ENCODE results near the gene GRID2. TPM values are rescaled to one million over a fixed set of nuclear protein-coding genes. Genes with fewer than 3 reads are reported as not detected.
"Not testable (repeated sequence)": the region's sequence is repeated elsewhere in the genome, so short reads cannot be mapped to it uniquely, and the experiment has no call there.

GRID2 gene
- polyA plus RNA-seq, 1 donor, result 0.57 TPM

GRCh38 chr4:92346289-92346688 is 42.5 kb downstream of the GRID2 start:
- 100% methylated on average over 1 of the region's 3 CpGs for WGBS (ENCODE audit: insufficient coverage, low lambda C conversion rate)
- no peak overlapping the region for H3K4me3 ChIP-seq (ENCODE audit: low read length)

GRCh38 chr4:92357966-92358365 is 54.2 kb downstream of the GRID2 start:
- H3K36me3 ChIP-seq (ENCODE audit: control insufficient read depth, insufficient read depth, low read length), result no peaks in the 10 kb centered on the region
- no CpG with 5 or more reads among the region's 2 CpGs for WGBS (ENCODE audit: insufficient coverage, low lambda C conversion rate)
- H3K27me3 ChIP-seq (ENCODE audit: control insufficient read depth, insufficient read depth, low read length), result peaks cover 3% of the 10 kb centered on the region

More at GRCh38 chr4:92346289-92346688, 42.5 kb downstream of the GRID2 start:
- H3K27me3 ChIP-seq (ENCODE audit: control insufficient read depth, insufficient read depth, low read length), result no peaks in the 10 kb centered on the region
- H3K4me1 ChIP-seq (ENCODE audit: control insufficient read depth, insufficient read depth, low read length), result no peaks in the 10 kb centered on the region
- no peaks in the 10 kb centered on the region for H3K9me3 ChIP-seq (ENCODE audit: control insufficient read depth, low read depth, low read length)
- no peaks in the 10 kb centered on the region for H3K36me3 ChIP-seq (ENCODE audit: control insufficient read depth, insufficient read depth, low read length)
- DNase-seq, result no peak
- no peak overlapping the region for H3K27ac ChIP-seq (ENCODE audit: low read length)

GRCh38 chr4:92359491-92359890 is 55.7 kb downstream of the GRID2 start:
- no peak for DNase-seq
- H3K9me3 ChIP-seq (ENCODE audit: control insufficient read depth, low read depth, low read length), result no peaks in the 10 kb centered on the region
- H3K4me3 ChIP-seq (ENCODE audit: low read length), result no peak overlapping the region
- H3K27me3 ChIP-seq (ENCODE audit: control insufficient read depth, insufficient read depth, low read length), result peaks cover 3% of the 10 kb centered on the region
- H3K36me3 ChIP-seq (ENCODE audit: control insufficient read depth, insufficient read depth, low read length), result no peaks in the 10 kb centered on the region
- H3K27ac ChIP-seq (ENCODE audit: low read length), result no peak overlapping the region
- H3K4me1 ChIP-seq (ENCODE audit: control insufficient read depth, insufficient read depth, low read length), result no peaks in the 10 kb centered on the region
- no CpG with 5 or more reads among the region's 2 CpGs for WGBS (ENCODE audit: insufficient coverage, low lambda C conversion rate)

More at GRCh38 chr4:92357966-92358365, 54.2 kb downstream of the GRID2 start:
- Histone ChIP-seq H3K9me3 (ENCODE audit: control insufficient read depth, low read depth, low read length) (no peaks in the 10 kb centered on the region), H3K4me3 (ENCODE audit: low read length) (no peak overlapping the region), H3K4me1 (ENCODE audit: control insufficient read depth, insufficient read depth, low read length) (no peaks in the 10 kb centered on the region), H3K27ac (ENCODE audit: low read length) (no peak overlapping the region)
- no peak for DNase-seq

GRCh38 chr4:92362028-92362427 is 58.3 kb downstream of the GRID2 start:
- Histone ChIP-seq H3K4me3 (ENCODE audit: low read length) (no peak overlapping the region), H3K27me3 (ENCODE audit: control insufficient read depth, insufficient read depth, low read length) (peaks cover 3% of the 10 kb centered on the region), H3K4me1 (ENCODE audit: control insufficient read depth, insufficient read depth, low read length) (no peaks in the 10 kb centered on the region), H3K9me3 (ENCODE audit: control insufficient read depth, low read depth, low read length) (no peaks in the 10 kb centered on the region), H3K27ac (ENCODE audit: low read length) (no peak overlapping the region), H3K36me3 (ENCODE audit: control insufficient read depth, insufficient read depth, low read length) (no peaks in the 10 kb centered on the region)
- DNase-seq, result no peak

- no peaks in the 10 kb centered on the region for H3K27me3 ChIP-seq (ENCODE audit: control insufficient read depth, insufficient read depth, low read length)
- no peaks in the 10 kb centered on the region for H3K36me3 ChIP-seq (ENCODE audit: control insufficient read depth, insufficient read depth, low read length)
- no peaks in the 10 kb centered on the region for H3K4me1 ChIP-seq (ENCODE audit: control insufficient read depth, insufficient read depth, low read length)
- no peaks in the 10 kb centered on the region for H3K9me3 ChIP-seq (ENCODE audit: control insufficient read depth, low read depth, low read length)
- H3K27ac ChIP-seq (ENCODE audit: low read length), result no peak overlapping the region
- H3K4me3 ChIP-seq (ENCODE audit: low read length), result no peak overlapping the region
- no CpG with 5 or more reads among the region's 4 CpGs for WGBS (ENCODE audit: insufficient coverage, low lambda C conversion rate)
- no peak for DNase-seq
These were observed 64.9 kb downstream of the GRID2 start for GRCh38 chr4:92368653-92369052.

GRCh38 chr4:92381616-92382015 is 77.8 kb downstream of the GRID2 start:
- Histone ChIP-seq H3K9me3 (ENCODE audit: control insufficient read depth, low read depth, low read length) (no peaks in the 10 kb centered on the region), H3K27me3 (ENCODE audit: control insufficient read depth, insufficient read depth, low read length) (no peaks in the 10 kb centered on the region), H3K27ac (ENCODE audit: low read length) (no peak overlapping the region), H3K4me3 (ENCODE audit: low read length) (no peak overlapping the region), H3K4me1 (ENCODE audit: control insufficient read depth, insufficient read depth, low read length) (no peaks in the 10 kb centered on the region), H3K36me3 (ENCODE audit: control insufficient read depth, insufficient read depth, low read length) (no peaks in the 10 kb centered on the region)
- no peak for DNase-seq

- Histone ChIP-seq H3K36me3 (ENCODE audit: control insufficient read depth, insufficient read depth, low read length) (no peaks in the 10 kb centered on the region), H3K4me1 (ENCODE audit: control insufficient read depth, insufficient read depth, low read length) (no peaks in the 10 kb centered on the region), H3K4me3 (ENCODE audit: low read length) (no peak overlapping the region), H3K27me3 (ENCODE audit: control insufficient read depth, insufficient read depth, low read length) (no peaks in the 10 kb centered on the region), H3K9me3 (ENCODE audit: control insufficient read depth, low read depth, low read length) (no peaks in the 10 kb centered on the region), H3K27ac (ENCODE audit: low read length) (no peak overlapping the region)
- WGBS (ENCODE audit: insufficient coverage, low lambda C conversion rate), result 100% methylated on average over 1 of the region's 1 CpG
- DNase-seq, result no peak
These were observed 78.4 kb downstream of the GRID2 start for GRCh38 chr4:92382128-92382527.

GRCh38 chr4:92387459-92388069 is 83.8 kb downstream of the GRID2 start:
- H3K27ac ChIP-seq (ENCODE audit: low read length), result no peak overlapping the region
- H3K4me1 ChIP-seq (ENCODE audit: control insufficient read depth, insufficient read depth, low read length), result no peaks in the 10 kb centered on the region
- no peak overlapping the region for H3K4me3 ChIP-seq (ENCODE audit: low read length)
- peak; percentile 25 to 33 for DNase-seq
- H3K36me3 ChIP-seq (ENCODE audit: control insufficient read depth, insufficient read depth, low read length), result no peaks in the 10 kb centered on the region
- H3K27me3 ChIP-seq (ENCODE audit: control insufficient read depth, insufficient read depth, low read length), result no peaks in the 10 kb centered on the region
- no peaks in the 10 kb centered on the region for H3K9me3 ChIP-seq (ENCODE audit: control insufficient read depth, low read depth, low read length)
- no CpG with 5 or more reads among the region's 1 CpG for WGBS (ENCODE audit: insufficient coverage, low lambda C conversion rate)

GRCh38 chr4:92399032-92399431 is 95.3 kb downstream of the GRID2 start:
- no peaks in the 10 kb centered on the region for H3K4me1 ChIP-seq (ENCODE audit: control insufficient read depth, insufficient read depth, low read length)
- H3K9me3 ChIP-seq (ENCODE audit: control insufficient read depth, low read depth, low read length), result no peaks in the 10 kb centered on the region
- no peak overlapping the region for H3K27ac ChIP-seq (ENCODE audit: low read length)
- no peak overlapping the region for H3K4me3 ChIP-seq (ENCODE audit: low read length)
- H3K27me3 ChIP-seq (ENCODE audit: control insufficient read depth, insufficient read depth, low read length), result no peaks in the 10 kb centered on the region
- no peak for DNase-seq
- WGBS (ENCODE audit: insufficient coverage, low lambda C conversion rate), result no CpG with 5 or more reads among the region's 8 CpGs
- no peaks in the 10 kb centered on the region for H3K36me3 ChIP-seq (ENCODE audit: control insufficient read depth, insufficient read depth, low read length)

GRCh38 chr4:92403525-92403924 is 99.8 kb downstream of the GRID2 start:
- WGBS (ENCODE audit: insufficient coverage, low lambda C conversion rate), result 89% methylated on average over 2 of the region's 7 CpGs

GRCh38 chr4:92406488-92406887 is 102.7 kb downstream of the GRID2 start:
- H3K27ac ChIP-seq (ENCODE audit: low read length), result no peak overlapping the region
- H3K36me3 ChIP-seq (ENCODE audit: control insufficient read depth, insufficient read depth, low read length), result no peaks in the 10 kb centered on the region
- 100% methylated on average over 1 of the region's 1 CpG for WGBS (ENCODE audit: insufficient coverage, low lambda C conversion rate)
- H3K4me1 ChIP-seq (ENCODE audit: control insufficient read depth, insufficient read depth, low read length), result no peaks in the 10 kb centered on the region
- no peaks in the 10 kb centered on the region for H3K27me3 ChIP-seq (ENCODE audit: control insufficient read depth, insufficient read depth, low read length)
- no peaks in the 10 kb centered on the region for H3K9me3 ChIP-seq (ENCODE audit: control insufficient read depth, low read depth, low read length)
- no peak overlapping the region for H3K4me3 ChIP-seq (ENCODE audit: low read length)
- DNase-seq, result no peak

More at GRCh38 chr4:92403525-92403924, 99.8 kb downstream of the GRID2 start:
- H3K36me3 ChIP-seq (ENCODE audit: control insufficient read depth, insufficient read depth, low read length); DNase-seq; H3K4me3 ChIP-seq (ENCODE audit: low read length); H3K27ac ChIP-seq (ENCODE audit: low read length); H3K27me3 ChIP-seq (ENCODE audit: control insufficient read depth, insufficient read depth, low read length); H3K4me1 ChIP-seq (ENCODE audit: control insufficient read depth, insufficient read depth, low read length); H3K9me3 ChIP-seq (ENCODE audit: control insufficient read depth, low read depth, low read length): not testable (repeated sequence)

Data from large intestine (tissue), 3 donors.